Activated CD4-positive, alpha-beta memory T cell treated with anti-CD3 and anti-CD28 coated beads for 36 hours (primary cell): Measurements from ENCODE around the gene RCAN1. TPM values are rescaled to one million over a fixed set of nuclear protein-coding genes. Genes with fewer than 3 reads are reported as not detected.
"Not testable (repeated sequence)": the region's sequence is repeated elsewhere in the genome, so short reads cannot be mapped to it uniquely, and the experiment has no call there.

Source experiments
- CTCF ChIA-PET: fragments of 350-600 bp; sonication (Branson Sonifier 250); formaldehyde crosslinking; loops from one replicate; lab custom pipeline; 2021; ENCODE audit warnings: antibody characterized with exemption, inconsistent platforms; lab: Charles Lee
- POLR2A ChIA-PET: fragments of 350-600 bp; sonication (Branson Sonifier 250); formaldehyde crosslinking; loops from one replicate; lab custom pipeline; 2021; ENCODE audit warnings: antibody characterized with exemption; lab: Charles Lee
- DNase-seq: peaks from one replicate; pipeline ENCODE4 v3.0.0-alpha.2; 2020
- H3K27ac Mint-ChIP-seq: one replicate; pipeline ENCODE4 v1.8.0; 2021; ENCODE audit warnings: mixed read lengths
- H3K27me3 Mint-ChIP-seq: one replicate; pipeline ENCODE4 v1.8.0; 2021; ENCODE audit warnings: mixed read lengths
- H3K36me3 Mint-ChIP-seq: one replicate; pipeline ENCODE4 v1.8.0; 2021; ENCODE audit warnings: mixed read lengths
- H3K4me1 Mint-ChIP-seq: one replicate; pipeline ENCODE4 v1.8.0; 2021; ENCODE audit warnings: low read depth, mixed read lengths
- H3K4me3 Mint-ChIP-seq: one replicate; pipeline ENCODE4 v1.8.0; 2021; ENCODE audit warnings: mild to moderate bottlenecking, mixed read lengths
- H3K9me3 Mint-ChIP-seq: one replicate; pipeline ENCODE4 v1.8.0; 2021; ENCODE audit warnings: mixed read lengths
- intact Hi-C: fragments of 100-400 bp; cut with micrococcal nuclease; formaldehyde crosslinking; loops from one replicate; pipeline ENCODE4 v1.15.1; 2023
- total RNA-seq, 2 experiments: library from RNA; stranded (reverse); gene quantifications; one replicate each; pipeline ENCODE4 v1.2.3, GENCODE V29; 2021

The RCAN1 gene
- total RNA-seq, 2 experiments from 2014 or later = 8.6 to 9.7 TPM

DNA sequence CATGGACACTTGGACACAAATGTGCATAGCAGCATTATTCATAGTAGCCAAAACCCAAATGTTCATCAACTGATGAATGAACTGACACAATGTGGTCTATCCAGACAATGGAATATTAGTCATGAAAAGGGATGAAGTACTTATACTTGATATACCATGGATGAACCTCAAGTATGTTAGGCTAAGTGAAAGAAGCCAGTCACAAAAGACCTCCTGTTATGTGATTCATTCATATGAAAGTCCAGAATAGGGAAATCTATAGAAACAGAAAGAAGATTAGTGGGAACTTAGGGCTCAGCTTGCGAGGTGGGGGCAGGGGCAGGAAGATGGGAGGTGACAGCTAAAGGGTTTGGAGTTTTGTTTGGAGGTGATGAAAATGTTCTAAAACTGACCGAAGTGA, 110.3 kb downstream of the RCAN1 start:
- Mint-ChIP-seq H3K27me3 (peaks cover 11% of the 10 kb centered on the region), H3K9me3 (no peaks in the 10 kb centered on the region), H3K4me1 (no peaks in the 10 kb centered on the region), H3K27ac (no peak overlapping the region), H3K36me3 (no peaks in the 10 kb centered on the region), H3K4me3 (no peak overlapping the region)
- CTCF ChIA-PET = no interaction called here
- DNase-seq = no peak
- POLR2A ChIA-PET = no interaction called here
- intact Hi-C loops = no loop called here

DNA sequence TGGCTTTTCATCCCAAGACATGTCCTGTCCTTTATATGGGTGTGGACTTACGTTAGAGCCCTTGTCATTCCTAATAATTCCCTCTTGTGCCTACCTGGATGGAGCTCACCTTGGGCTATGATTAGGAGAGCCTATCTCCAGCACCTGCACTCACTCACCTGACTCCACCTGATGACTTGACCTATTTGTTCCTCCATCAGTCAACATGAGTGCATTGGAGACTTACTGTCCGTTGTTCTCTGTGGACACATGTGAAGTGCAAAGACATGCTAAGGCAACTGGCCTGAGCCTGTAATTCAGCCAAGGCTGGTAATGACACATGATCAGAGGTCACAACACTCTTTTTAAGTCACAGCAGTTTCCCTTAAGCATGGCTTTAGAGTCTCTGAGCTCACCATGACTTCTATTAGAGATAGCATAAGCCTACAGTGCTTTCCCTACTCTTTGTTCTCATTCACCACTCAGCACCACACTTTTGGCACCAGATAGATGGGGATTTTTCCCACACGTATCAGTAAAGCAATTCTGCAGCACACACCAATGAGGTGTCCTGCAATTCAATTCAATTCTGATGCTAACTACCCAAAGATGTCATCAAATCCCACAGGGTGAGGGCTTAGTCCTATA, 112.3 kb downstream of the RCAN1 start:
- Mint-ChIP-seq H3K4me3 (no peak overlapping the region), H3K27ac (no peak overlapping the region), H3K4me1 (no peaks in the 10 kb centered on the region), H3K9me3 (peaks cover 14% of the 10 kb centered on the region), H3K27me3 (peaks cover 11% of the 10 kb centered on the region), H3K36me3 (peaks cover 1% of the 10 kb centered on the region)
- intact Hi-C loops = no loop called here
- no peak for DNase-seq
- CTCF ChIA-PET = interaction anchor here (1.1 to 2.3 kb wide), 2 partner anchors 8 to 100 kb away, joined by 3 to 6 read pairs; no protein-coding TSS in a partner anchor
- POLR2A ChIA-PET = no interaction called here

DNA sequence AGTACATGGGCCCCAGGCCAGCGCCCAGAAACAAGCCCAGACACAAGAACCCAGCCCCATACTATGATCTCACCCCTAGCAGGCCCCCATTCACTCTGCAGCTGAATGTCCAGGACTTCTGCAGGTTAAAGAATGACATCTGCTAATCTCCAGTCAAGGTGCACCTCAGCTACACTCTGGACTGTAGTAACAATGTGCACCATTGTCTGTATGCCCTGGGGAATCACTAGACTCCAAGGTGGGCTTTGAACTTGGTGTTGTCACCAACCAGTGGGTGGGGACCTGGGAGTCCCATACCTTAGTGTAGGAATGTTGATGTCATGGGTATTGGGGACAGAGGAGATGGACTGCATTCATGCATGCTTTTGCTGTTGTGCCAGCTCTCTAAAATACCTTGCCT, 113.2 kb downstream of the RCAN1 start:
- no peak for DNase-seq
- H3K27me3 Mint-ChIP-seq = peaks cover 11% of the 10 kb centered on the region
- CTCF ChIA-PET = interaction anchor here (1.1 to 2.3 kb wide), 2 partner anchors 9 to 101 kb away, joined by 3 to 6 read pairs; no protein-coding TSS in a partner anchor

DNA sequence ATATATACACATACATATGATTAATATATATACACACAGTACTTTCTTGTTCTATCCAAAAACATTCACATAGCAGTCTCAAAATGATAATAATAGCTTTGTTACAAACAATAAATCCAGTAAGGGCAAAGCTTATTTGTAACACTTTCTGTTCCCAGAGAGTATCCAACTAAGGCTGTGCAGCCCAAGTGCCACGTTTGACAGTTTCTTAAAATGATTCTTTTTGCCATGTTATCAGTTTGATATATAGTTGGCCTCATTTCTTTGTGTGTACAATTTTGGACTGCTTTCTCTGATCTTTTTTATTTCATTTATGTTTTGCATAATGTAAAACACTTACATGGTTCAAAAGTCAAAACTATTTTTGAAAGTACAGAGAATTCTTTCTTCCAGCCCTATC, 114.7 kb downstream of the RCAN1 start:
- H3K27me3 Mint-ChIP-seq = peaks cover 16% of the 10 kb centered on the region

More for the DNA sequence above, 113.2 kb downstream of the RCAN1 start:
- Mint-ChIP-seq H3K4me1 (no peaks in the 10 kb centered on the region), H3K27ac (no peak overlapping the region), H3K36me3 (peaks cover 1% of the 10 kb centered on the region), H3K9me3 (peaks cover 22% of the 10 kb centered on the region), H3K4me3 (no peak overlapping the region)
- POLR2A ChIA-PET = no interaction called here
- intact Hi-C loops = no loop called here

DNA sequence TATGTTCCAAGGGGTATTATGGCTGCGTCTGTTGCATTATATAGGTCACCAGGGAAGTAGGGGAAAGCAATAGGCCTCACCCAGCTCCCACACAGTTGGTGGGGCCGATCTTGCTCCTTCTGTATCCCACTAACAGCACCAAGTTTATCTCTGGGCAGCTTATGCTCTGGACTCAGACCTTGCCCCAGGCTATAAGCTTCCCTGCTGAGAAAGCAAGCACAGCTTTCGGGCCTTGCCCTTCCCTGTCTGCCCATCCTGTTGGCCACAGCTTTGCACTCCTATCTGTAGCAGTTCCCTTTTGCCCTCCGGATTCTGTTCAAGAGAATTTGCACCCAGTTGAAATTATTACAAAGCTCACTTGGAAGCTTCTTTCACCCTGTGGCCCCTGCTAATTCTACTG, 115.8 kb downstream of the RCAN1 start:
- intact Hi-C loops = no loop called here
- ChIA-PET POLR2A (no interaction called here), CTCF (interaction anchor here (1.8 kb wide), 1 partner anchor 8 kb away, joined by 6 read pairs; no protein-coding TSS in a partner anchor)
- DNase-seq = no peak
- no peak overlapping the region for H3K4me3 Mint-ChIP-seq
- peaks cover 16% of the 10 kb centered on the region for H3K27me3 Mint-ChIP-seq
- peaks cover 32% of the 10 kb centered on the region for H3K9me3 Mint-ChIP-seq
- H3K27ac Mint-ChIP-seq = no peak overlapping the region
- H3K36me3 Mint-ChIP-seq = peaks cover 1% of the 10 kb centered on the region
- no peaks in the 10 kb centered on the region for H3K4me1 Mint-ChIP-seq

More for the DNA sequence above, 114.7 kb downstream of the RCAN1 start:
- no peak overlapping the region for H3K4me3 Mint-ChIP-seq
- DNase-seq = no peak
- H3K4me1 Mint-ChIP-seq = no peaks in the 10 kb centered on the region
- POLR2A ChIA-PET = no interaction called here
- intact Hi-C loops = no loop called here
- peaks cover 1% of the 10 kb centered on the region for H3K36me3 Mint-ChIP-seq
- H3K27ac Mint-ChIP-seq = no peak overlapping the region
- H3K9me3 Mint-ChIP-seq = peaks cover 32% of the 10 kb centered on the region
- CTCF ChIA-PET = no interaction called here

DNA sequence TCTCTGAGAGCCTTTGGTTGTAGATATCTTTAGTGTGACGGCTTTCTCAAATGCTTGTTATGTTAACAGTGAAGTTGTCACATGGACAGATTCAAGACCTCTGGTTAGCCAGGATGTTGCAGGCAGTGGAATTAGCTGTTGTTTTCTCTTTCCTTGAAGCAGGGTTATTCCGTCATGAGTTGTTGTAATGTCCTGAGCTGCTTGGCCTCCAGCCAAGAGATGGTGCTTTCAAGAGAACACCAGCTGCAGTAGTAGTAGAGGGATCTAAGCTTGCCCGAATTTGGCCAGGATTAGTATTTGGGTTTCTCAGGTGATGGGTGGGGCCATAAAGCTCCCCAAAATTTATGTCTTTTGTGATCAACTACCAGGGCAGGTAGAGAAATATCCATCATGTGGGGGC, 116.3 kb downstream of the RCAN1 start:
- CTCF ChIA-PET = interaction anchor here (1.8 kb wide), 1 partner anchor 9 kb away, joined by 6 read pairs; no protein-coding TSS in a partner anchor
- Mint-ChIP-seq H3K4me3 (no peak overlapping the region), H3K4me1 (no peaks in the 10 kb centered on the region), H3K9me3 (peaks cover 32% of the 10 kb centered on the region), H3K27me3 (peaks cover 13% of the 10 kb centered on the region), H3K27ac (no peak overlapping the region), H3K36me3 (peaks cover 1% of the 10 kb centered on the region)
- no peak for DNase-seq
- POLR2A ChIA-PET = no interaction called here
- intact Hi-C loops = no loop called here

DNA sequence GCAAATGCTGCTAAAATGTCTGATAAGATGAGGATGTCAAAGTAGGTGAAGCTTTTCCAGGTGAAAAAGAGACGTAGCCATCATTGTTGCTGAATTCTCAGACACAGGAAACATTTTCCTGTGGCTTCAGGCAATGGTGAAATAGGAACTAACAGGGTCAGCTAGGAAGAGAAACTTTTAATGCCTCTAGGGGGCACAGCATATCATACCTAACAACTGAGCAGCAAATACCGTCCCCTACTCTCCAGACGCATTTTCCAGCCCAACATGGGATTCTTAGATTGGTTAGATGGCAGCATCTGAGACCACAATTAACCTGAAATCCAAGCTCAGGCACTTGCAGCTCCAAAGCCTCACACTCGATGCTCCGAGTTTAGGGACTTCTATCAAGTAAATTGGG, 131.1 kb downstream of the RCAN1 start:
- H3K27ac Mint-ChIP-seq = not testable (repeated sequence)

DNA sequence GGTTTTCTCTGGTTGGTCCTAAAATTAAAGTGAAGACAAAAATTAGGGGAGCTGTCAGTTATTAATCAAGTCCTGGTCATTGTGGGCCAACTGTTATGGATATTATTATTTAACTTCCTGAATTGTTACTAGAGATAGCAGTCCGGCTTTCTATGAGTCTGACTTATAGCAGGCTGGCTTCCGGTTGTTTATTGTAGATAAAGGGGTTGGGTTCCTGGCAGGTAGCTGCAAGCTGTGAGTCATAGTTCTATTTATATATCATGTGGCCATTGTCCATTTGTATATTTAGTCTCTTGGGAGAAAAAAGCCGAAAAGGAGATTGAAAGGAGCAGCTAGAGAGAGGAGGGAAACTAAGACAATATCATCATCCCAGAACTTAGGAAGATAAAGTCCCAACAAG, 131.5 kb downstream of the RCAN1 start:
- H3K36me3 Mint-ChIP-seq, H3K4me1 Mint-ChIP-seq, H3K4me3 Mint-ChIP-seq, H3K27me3 Mint-ChIP-seq, H3K9me3 Mint-ChIP-seq, POLR2A ChIA-PET, DNase-seq, CTCF ChIA-PET, H3K27ac Mint-ChIP-seq, intact Hi-C loops: not testable (repeated sequence)

More for the DNA sequence above, 131.1 kb downstream of the RCAN1 start:
- H3K9me3 Mint-ChIP-seq, H3K27me3 Mint-ChIP-seq, CTCF ChIA-PET, H3K36me3 Mint-ChIP-seq, H3K4me1 Mint-ChIP-seq, POLR2A ChIA-PET, H3K4me3 Mint-ChIP-seq, DNase-seq, intact Hi-C loops: not testable (repeated sequence)

DNA sequence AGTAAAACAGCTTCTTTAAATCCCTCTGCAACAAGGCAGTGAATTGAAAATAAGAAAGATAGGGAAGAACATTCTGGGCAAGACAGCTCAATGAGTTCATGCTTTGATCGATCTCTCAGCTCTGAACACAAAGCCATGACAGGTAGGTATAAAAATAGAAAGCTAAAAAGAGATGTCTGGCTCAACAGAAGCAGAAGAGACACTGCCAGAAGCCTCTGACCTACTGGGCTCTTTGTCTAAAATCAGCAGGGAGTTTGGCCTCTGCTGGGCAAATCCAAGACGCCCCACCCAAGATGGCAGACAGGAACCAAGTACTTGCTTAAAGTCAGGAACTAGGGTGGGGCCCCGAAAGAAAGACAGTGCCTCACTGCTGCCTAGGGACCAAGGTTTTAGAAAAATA, 147.6 kb downstream of the RCAN1 start:
- H3K9me3 Mint-ChIP-seq, H3K36me3 Mint-ChIP-seq, H3K27ac Mint-ChIP-seq, H3K4me3 Mint-ChIP-seq, DNase-seq, H3K4me1 Mint-ChIP-seq, intact Hi-C loops, CTCF ChIA-PET, H3K27me3 Mint-ChIP-seq, POLR2A ChIA-PET: not testable (repeated sequence)

Other genes with a start within 250 kb of the RCAN1 start
- 10 to 100 TPM; 14.5 to 15.6 TPM for gene SMIM11, start 239.6 kb downstream of the RCAN1 start, total RNA-seq
- gene SMIM34, start 191.2 kb downstream of the RCAN1 start, total RNA-seq = not detected
- gene KCNE1, start 102.9 kb downstream of the RCAN1 start, total RNA-seq = under 1 TPM; 0.21 to 0.31 TPM
- under 1 TPM; 0.10 to 0.14 TPM for gene CLIC6, start 53.9 kb upstream of the RCAN1 start, total RNA-seq